ENCODE measurements around the gene RNF220.
A peak's percentile ranks its signal among the peaks of the same experiment; 100 is the strongest.
"Not testable (repeated sequence)": the region's sequence is repeated elsewhere in the genome, so short reads cannot be mapped to it uniquely, and the experiment has no call there.

Gene RNF220

DNA sequence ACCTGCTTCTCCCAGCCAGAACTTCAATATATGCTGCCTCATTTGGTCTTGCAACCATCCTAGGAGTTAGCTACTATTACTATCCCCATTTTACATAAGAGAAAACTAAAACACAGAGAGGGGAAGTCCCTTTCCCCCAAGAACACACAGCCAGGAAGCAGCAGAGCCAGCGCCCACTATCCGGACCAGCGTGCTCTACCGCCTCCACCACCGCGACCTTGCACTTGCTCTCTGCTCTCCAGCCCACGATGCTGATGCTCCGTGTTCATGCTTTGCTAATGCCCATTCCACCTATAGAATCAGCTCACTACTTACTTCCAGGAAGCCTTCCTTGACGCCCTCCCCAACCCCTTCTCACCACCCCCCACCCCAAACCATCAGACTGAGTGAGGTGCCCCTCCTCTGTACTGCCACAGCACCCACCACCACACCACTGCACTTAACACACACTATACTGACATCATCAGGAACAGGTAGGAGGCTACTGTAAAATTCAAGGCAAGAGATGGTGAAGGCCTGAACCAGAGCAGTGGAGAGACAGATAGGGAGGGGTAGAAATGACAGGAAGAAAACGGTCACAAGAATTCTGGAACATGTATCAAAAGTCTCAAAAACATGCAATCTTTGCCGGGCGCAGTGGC, 259.8 kb downstream of the RNF220 start:
- no peak overlapping the region for H3K4me3 ChIP-seq (ENCODE audit: low read depth, low read length)
- TF ChIP-seq, protein P1, sequence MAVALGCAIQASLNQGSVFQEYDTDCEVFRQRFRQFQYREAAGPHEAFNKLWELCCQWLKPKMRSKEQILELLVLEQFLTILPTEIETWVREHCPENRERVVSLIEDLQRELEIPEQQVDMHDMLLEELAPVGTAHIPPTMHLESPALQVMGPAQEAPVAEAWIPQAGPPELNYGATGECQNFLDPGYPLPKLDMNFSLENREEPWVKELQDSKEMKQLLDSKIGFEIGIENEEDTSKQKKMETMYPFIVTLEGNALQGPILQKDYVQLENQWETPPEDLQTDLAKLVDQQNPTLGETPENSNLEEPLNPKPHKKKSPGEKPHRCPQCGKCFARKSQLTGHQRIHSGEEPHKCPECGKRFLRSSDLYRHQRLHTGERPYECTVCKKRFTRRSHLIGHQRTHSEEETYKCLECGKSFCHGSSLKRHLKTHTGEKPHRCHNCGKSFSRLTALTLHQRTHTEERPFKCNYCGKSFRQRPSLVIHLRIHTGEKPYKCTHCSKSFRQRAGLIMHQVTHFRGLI (tag by site-specific recombination; IDR thresholded peaks at IDR 0.05) = no peak
- 0 out of 2 replicates have a peak, but pooled peaks have one; percentile 30 for TF ChIP-seq EGR2 (tag by site-specific recombination; IDR thresholded peaks at IDR 0.05; ENCODE audit: low read depth)
- no peak for TF ChIP-seq ZNF571 (tag by site-specific recombination; IDR thresholded peaks at IDR 0.05)
- TF ChIP-seq ZNF341 (tag by site-specific recombination; IDR thresholded peaks at IDR 0.05; ENCODE audit: low read depth) = no peak
- TF ChIP-seq YY1 (tag by site-specific recombination; IDR thresholded peaks at IDR 0.05) = no peak
- TF ChIP-seq OSR2 (tag by site-specific recombination; IDR thresholded peaks at IDR 0.05) = no peak
- TF ChIP-seq KLF1 (tag by site-specific recombination; IDR thresholded peaks at IDR 0.05) = no peak
- TF ChIP-seq ZFHX2 (tag by site-specific recombination; conservative IDR thresholded peaks at IDR 0.05) = 0 out of 2 replicates have a peak, but pooled peaks have one; percentile 9
- H3K27ac ChIP-seq (ENCODE audit: extremely low read depth, low read depth, low read length) = no peak overlapping the region
- CTCF ChIA-PET = interaction anchor here (0.7 to 2.3 kb wide), 6 partner anchors 9 to 348 kb away, joined by 3 to 14 read pairs (median 4); no protein-coding TSS in a partner anchor
- POLR2A ChIA-PET = interaction anchor here (1.2 to 1.6 kb wide), 2 partner anchors 9 to 33 kb away, joined by 5 to 9 read pairs; partner anchors contain the start of genes ARMH1 and TMEM53
- no peaks in the 10 kb centered on the region for H3K36me3 ChIP-seq (ENCODE audit: control insufficient read depth in 2 of 2, insufficient read depth in 1 of 2, low read length in 2 of 2)
- no peaks in the 10 kb centered on the region for H3K4me1 ChIP-seq (ENCODE audit: control insufficient read depth, insufficient read depth, low read length)
- no peaks in the 10 kb centered on the region for H3K9me3 ChIP-seq (ENCODE audit: control insufficient read depth, insufficient read depth, low read depth, low read length)

DNA sequence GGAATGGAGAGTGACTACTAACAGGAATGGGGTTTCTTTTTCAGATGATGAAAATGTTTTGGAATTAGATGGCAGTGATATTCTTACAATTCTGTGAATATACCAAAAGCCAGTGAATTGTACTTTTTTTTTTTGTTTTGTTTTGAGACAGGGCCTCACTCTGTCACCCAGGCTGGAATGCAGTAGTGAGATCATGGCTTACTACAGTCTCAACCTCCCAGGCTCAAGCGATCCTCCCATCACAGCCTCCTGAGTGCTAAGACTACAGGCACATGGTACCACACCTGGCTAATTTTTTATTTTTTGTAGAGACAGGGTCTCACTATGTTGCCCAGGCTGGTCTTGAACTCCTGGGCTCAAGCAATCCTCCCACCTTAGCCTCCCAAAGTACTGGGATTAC, 261.7 kb downstream of the RNF220 start:
- CTCF ChIA-PET = interaction anchor here (1.9 kb wide), 1 partner anchor 14 kb away, joined by 5 read pairs; no protein-coding TSS in a partner anchor
- H3K4me3 ChIP-seq (ENCODE audit: low read depth, low read length); H3K36me3 ChIP-seq (ENCODE audit: control insufficient read depth in 2 of 2, insufficient read depth in 1 of 2, low read length in 2 of 2); H3K27ac ChIP-seq (ENCODE audit: extremely low read depth, low read depth, low read length); H3K9me3 ChIP-seq (ENCODE audit: control insufficient read depth, insufficient read depth, low read depth, low read length); POLR2A ChIA-PET; H3K4me1 ChIP-seq (ENCODE audit: control insufficient read depth, insufficient read depth, low read length): not testable (repeated sequence)
- TF ChIP-seq ZNF121 (tag by site-specific recombination; IDR thresholded peaks at IDR 0.05) = peak; percentile 54; the same call in 1 of the 2 replicates

DNA sequence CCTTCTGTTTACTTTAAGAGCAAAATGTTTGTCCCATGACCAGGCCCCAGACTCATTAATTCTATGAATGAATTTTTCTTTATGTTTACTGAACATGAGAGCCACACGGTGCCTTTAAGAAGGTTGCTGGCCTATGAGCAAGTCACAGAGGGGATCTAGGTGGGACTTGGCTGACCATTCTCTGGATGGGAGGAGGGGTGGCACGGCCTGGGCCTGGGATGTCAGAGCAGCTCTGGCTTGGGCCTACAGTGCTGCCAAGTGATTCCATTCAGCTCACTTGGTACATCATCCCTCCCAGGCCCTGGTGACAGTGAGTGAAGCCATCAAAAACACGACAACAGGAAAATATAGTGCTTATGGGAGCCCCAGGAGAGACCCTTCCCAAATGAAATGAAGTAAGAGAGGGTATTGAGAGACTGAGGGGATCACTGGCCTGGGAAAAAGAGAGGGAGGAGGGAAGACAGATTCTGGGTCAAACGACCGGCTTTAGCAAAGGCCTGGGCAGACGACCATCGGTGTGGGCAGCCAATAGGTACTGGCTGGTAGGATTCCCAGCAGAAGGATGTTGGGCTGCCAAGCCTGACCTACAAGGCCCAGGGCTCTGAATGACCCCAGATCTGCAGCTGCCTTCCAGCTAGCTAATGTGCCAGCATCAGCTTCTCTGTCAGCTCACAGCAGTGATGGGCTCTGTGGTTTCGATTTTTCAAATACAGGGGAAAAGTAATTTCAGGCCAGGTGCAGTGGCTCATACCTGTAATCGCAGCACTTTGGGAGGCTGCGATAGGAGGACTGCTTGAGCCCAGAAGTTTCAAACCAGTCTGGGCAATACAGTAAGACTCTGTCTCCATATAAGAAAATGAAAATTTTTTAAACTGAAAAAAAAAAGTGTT, 265.9 kb downstream of the RNF220 start:
- POLR2A ChIA-PET = no interaction called here

More for the DNA sequence above, 265.9 kb downstream of the RNF220 start:
- Histone ChIP-seq H3K4me3 (ENCODE audit: low read depth, low read length) (no peak overlapping the region), H3K9me3 (ENCODE audit: control insufficient read depth, insufficient read depth, low read depth, low read length) (no peaks in the 10 kb centered on the region), H3K4me1 (ENCODE audit: control insufficient read depth, insufficient read depth, low read length) (peaks cover 3% of the 10 kb centered on the region; the same call in 1 of the 2 replicates), H3K27ac (ENCODE audit: extremely low read depth, low read depth, low read length) (no peak overlapping the region), H3K36me3 (ENCODE audit: control insufficient read depth in 2 of 2, insufficient read depth in 1 of 2, low read length in 2 of 2) (no peaks in the 10 kb centered on the region)
- CTCF ChIA-PET = interaction anchor here (0.6 to 1.7 kb wide), 4 partner anchors 18 to 700 kb away, joined by 3 to 7 read pairs (median 5); no protein-coding TSS in a partner anchor
- no peak for TF ChIP-seq TCF7L2 (IDR thresholded peaks at IDR 0.05; ENCODE audit: borderline replicate concordance, low read depth, low read length)
- no peak for TF ChIP-seq ZNF701 (tag by site-specific recombination; IDR thresholded peaks at IDR 0.05)
- TF ChIP-seq ZNF121 (tag by site-specific recombination; IDR thresholded peaks at IDR 0.05) = no peak
- TF ChIP-seq MYNN (tag by site-specific recombination; IDR thresholded peaks at IDR 0.05; ENCODE audit: borderline replicate concordance) = no peak
- no peak for TF ChIP-seq ZNF791 (tag by site-specific recombination; IDR thresholded peaks at IDR 0.05)
- TF ChIP-seq ZNF654 (tag by site-specific recombination; IDR thresholded peaks at IDR 0.05; ENCODE audit: low read depth) = no peak
- no peak for TF ChIP-seq ZNF677 (tag by site-specific recombination; IDR thresholded peaks at IDR 0.05)
- TF ChIP-seq ZNF433 (tag by site-specific recombination; IDR thresholded peaks at IDR 0.05; ENCODE audit: low read depth) = no peak
- no peak for TF ChIP-seq ZNF169 (tag by site-specific recombination; IDR thresholded peaks at IDR 0.05)
- no peak for TF ChIP-seq ZNF843 (tag by site-specific recombination; IDR thresholded peaks at IDR 0.05)
- no peak for TF ChIP-seq SP2 (tag by site-specific recombination; IDR thresholded peaks at IDR 0.05)
- TF ChIP-seq ZNF514 (tag by site-specific recombination; IDR thresholded peaks at IDR 0.05) = no peak
- no peak for TF ChIP-seq YY2 (tag by site-specific recombination; IDR thresholded peaks at IDR 0.05)
- TF ChIP-seq, protein P2, sequence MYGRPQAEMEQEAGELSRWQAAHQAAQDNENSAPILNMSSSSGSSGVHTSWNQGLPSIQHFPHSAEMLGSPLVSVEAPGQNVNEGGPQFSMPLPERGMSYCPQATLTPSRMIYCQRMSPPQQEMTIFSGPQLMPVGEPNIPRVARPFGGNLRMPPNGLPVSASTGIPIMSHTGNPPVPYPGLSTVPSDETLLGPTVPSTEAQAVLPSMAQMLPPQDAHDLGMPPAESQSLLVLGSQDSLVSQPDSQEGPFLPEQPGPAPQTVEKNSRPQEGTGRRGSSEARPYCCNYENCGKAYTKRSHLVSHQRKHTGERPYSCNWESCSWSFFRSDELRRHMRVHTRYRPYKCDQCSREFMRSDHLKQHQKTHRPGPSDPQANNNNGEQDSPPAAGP (tag by site-specific recombination; IDR thresholded peaks at IDR 0.05) = no peak
